ENCODE results near the gene NHEJ1. TPM values are rescaled to one million over a fixed set of nuclear protein-coding genes. Genes with fewer than 3 reads are reported as not detected.

NHEJ1 gene
- total and polyA plus RNA-seq, 4 donors = 6.1 to 13.5 (median 9.9) TPM

GRCh38 chr2:219060821-219061791 is 99.5 kb downstream of the NHEJ1 start, which contains the start of gene IHH:
Gene IHH, minus strand, starts transcription at chr2:219060921. Its CDS starts 454 bp downstream, at chr2:219060467.
- Histone ChIP-seq H3K27me3 (ENCODE audit: control insufficient read depth in 4 of 4, insufficient read depth in 4 of 4, low read length in 3 of 4) (peaks cover 0 to 3% (median 0%) of the 10 kb centered on the region in 4 donors), H3K27ac (ENCODE audit: low read depth in 1 of 2, low read length in 2 of 2) (peak within 1 kb of the TSS in 1 of 2 donors; percentile 75)
- 4% methylated on average over 75 of the region's 76 CpGs for WGBS

GRCh38 chr2:219059725-219060682 is 100.6 kb downstream of the NHEJ1 start:
- H3K9ac ChIP-seq (ENCODE audit: low read depth in 1 of 2, low read length in 2 of 2) = peak overlapping the region in 1 of 2 donors; percentile 5
- H3K36me3 ChIP-seq (ENCODE audit: control insufficient read depth in 4 of 4, insufficient read depth in 3 of 4, low read depth in 1 of 4, low read length in 3 of 4) = peaks cover 0 to under 1% (median 0%) of the 10 kb centered on the region in 4 donors
- no peak for DNase-seq (ENCODE audit: low spot score)
- H3K4me3 ChIP-seq (ENCODE audit: low read depth in 1 of 3, low read length in 3 of 3) = peak overlapping the region; percentile 53 to 56 (median 54)
- H3K27me3 ChIP-seq (ENCODE audit: control insufficient read depth in 4 of 4, insufficient read depth in 4 of 4, low read length in 3 of 4) = peaks cover 0 to 3% (median 0%) of the 10 kb centered on the region in 4 donors
- H3K4me1 ChIP-seq (ENCODE audit: control insufficient read depth in 4 of 4, insufficient read depth in 4 of 4, low read length in 3 of 4) = peaks cover 12 to 40% (median 29%) of the 10 kb centered on the region in 4 donors
- no peaks in the 10 kb centered on the region for H3K9me3 ChIP-seq (ENCODE audit: control insufficient read depth in 4 of 4, low read length in 3 of 4)
- peak overlapping the region in 1 of 2 donors; percentile 75 for H3K27ac ChIP-seq (ENCODE audit: low read depth in 1 of 2, low read length in 2 of 2)
- 1% methylated on average over 81 of the region's 81 CpGs for WGBS
- TF ChIP-seq CTCF (IDR thresholded peaks at IDR 0.05; ENCODE audit: low read depth, low read length, missing input control) (no peak), HNF4G (IDR thresholded peaks at IDR 0.05) (no peak), FOXA1 (IDR thresholded peaks at IDR 0.05) (no peak), MAX (IDR thresholded peaks at IDR 0.05) (no peak), JUND (IDR thresholded peaks at IDR 0.05) (no peak), ATF3 (IDR thresholded peaks at IDR 0.05) (no peak), SP1 (IDR thresholded peaks at IDR 0.05) (no peak), YY1 (IDR thresholded peaks at IDR 0.05) (no peak), RXRA (IDR thresholded peaks at IDR 0.05) (no peak), REST (IDR thresholded peaks at IDR 0.05) (no peak), TAF1 (conservative IDR thresholded peaks at IDR 0.05) (no peak), ZBTB33 (IDR thresholded peaks at IDR 0.05) (no peak), NR2F2 (IDR thresholded peaks at IDR 0.05) (no peak), FOXA2 (IDR thresholded peaks at IDR 0.05) (no peak), RAD21 (IDR thresholded peaks at IDR 0.05) (no peak), HNF4A (conservative IDR thresholded peaks at IDR 0.05) (no peak)

More at GRCh38 chr2:219060821-219061791, 99.5 kb downstream of the NHEJ1 start, which contains the start of gene IHH:
- Histone ChIP-seq H3K4me3 (ENCODE audit: low read depth in 1 of 3, low read length in 3 of 3) (peak within 1 kb of the TSS; percentile 53 to 56 (median 54)), H3K4me1 (ENCODE audit: control insufficient read depth in 4 of 4, insufficient read depth in 4 of 4, low read length in 3 of 4) (peaks cover 12 to 40% (median 29%) of the 10 kb centered on the region in 4 donors), H3K9ac (ENCODE audit: low read depth in 1 of 2, low read length in 2 of 2) (no peak within 1 kb of the TSS), H3K36me3 (ENCODE audit: control insufficient read depth in 4 of 4, insufficient read depth in 3 of 4, low read depth in 1 of 4, low read length in 3 of 4) (no peaks in the 10 kb centered on the region), H3K9me3 (ENCODE audit: control insufficient read depth in 4 of 4, low read length in 3 of 4) (no peaks in the 10 kb centered on the region)
- no peak for TF ChIP-seq RXRA (IDR thresholded peaks at IDR 0.05)
- TF ChIP-seq FOXA2 (IDR thresholded peaks at IDR 0.05) = no peak
- TF ChIP-seq FOXA1 (IDR thresholded peaks at IDR 0.05) = no peak
- TF ChIP-seq MAX (IDR thresholded peaks at IDR 0.05) = no peak
- no peak for TF ChIP-seq GABPA (IDR thresholded peaks at IDR 0.05 in 1 of 2, conservative IDR thresholded peaks at IDR 0.05 in 1 of 2)
- TF ChIP-seq TAF1 (conservative IDR thresholded peaks at IDR 0.05) = no peak
- DNase-seq (ENCODE audit: low spot score) = peak; percentile 56
